ENCODE results near the gene AFG1L. TPM values are rescaled to one million over a fixed set of nuclear protein-coding genes. Genes with fewer than 3 reads are reported as not detected.

AFG1L gene
- total and polyA plus RNA-seq, 7 donors = 2.4 to 10.4 (median 5.4) TPM

GRCh38 chr6:108507316-108507715 lies 212.5 kb downstream of the AFG1L start:
- H3K27me3 ChIP-seq (ENCODE audit: insufficient read depth in 3 of 3, low read length in 2 of 3) = no peaks in the 10 kb centered on the region
- H3K36me3 ChIP-seq (ENCODE audit: insufficient read depth in 1 of 2, low read depth in 1 of 2) = peaks cover 2% of the 10 kb centered on the region in 2 donors
- H3K4me1 ChIP-seq = no peaks in the 10 kb centered on the region
- WGBS, 3 donors = 93 to 96% (median 95%) methylated on average over 2 of the region's 2 CpGs
- DNase-seq (no peak), ATAC-seq (no peak)
- no peak overlapping the region for H3K27ac ChIP-seq
- no peak overlapping the region for H3K4me3 ChIP-seq
- TF ChIP-seq CTCF (IDR thresholded peaks at IDR 0.05) = no peak
- no peaks in the 10 kb centered on the region for H3K9me3 ChIP-seq
- intact Hi-C loops (cut with DNase I) = no loop called here

GRCh38 chr6:108510461-108511319 lies 215.8 kb downstream of the AFG1L start:
- Histone ChIP-seq H3K27ac (no peak overlapping the region), H3K9me3 (no peaks in the 10 kb centered on the region), H3K4me3 (no peak overlapping the region), H3K4me1 (no peaks in the 10 kb centered on the region), H3K36me3 (ENCODE audit: insufficient read depth in 1 of 2, low read depth in 1 of 2) (peaks cover 4 to 6% of the 10 kb centered on the region in 2 donors), H3K27me3 (ENCODE audit: insufficient read depth in 3 of 3, low read length in 2 of 3) (no peaks in the 10 kb centered on the region)
- DNase-seq (no peak), ATAC-seq (no peak)
- intact Hi-C loops (cut with DNase I) = no loop called here
- TF ChIP-seq CTCF (IDR thresholded peaks at IDR 0.05) = no peak
- WGBS, 3 donors = 77 to 86% (median 82%) methylated on average over 5 of the region's 5 CpGs

- ATAC-seq (no peak), DNase-seq (no peak)
- Histone ChIP-seq H3K36me3 (ENCODE audit: insufficient read depth in 1 of 2, low read depth in 1 of 2) (peaks cover 0 to 33% of the 10 kb centered on the region in 2 donors), H3K27me3 (ENCODE audit: insufficient read depth in 3 of 3, low read length in 2 of 3) (no peaks in the 10 kb centered on the region), H3K4me1 (no peaks in the 10 kb centered on the region), H3K9me3 (no peaks in the 10 kb centered on the region), H3K4me3 (no peak overlapping the region), H3K27ac (no peak overlapping the region)
- WGBS, 3 donors = 82 to 83% (median 83%) methylated on average over 5 of the region's 5 CpGs
- intact Hi-C loops (cut with DNase I) = no loop called here
- TF ChIP-seq CTCF (IDR thresholded peaks at IDR 0.05) = no peak
Measured at GRCh38 chr6:108518714-108519576, 224.1 kb downstream of the AFG1L start.

- 88 to 89% (median 89%) methylated on average over 1 of the region's 1 CpG for whole genome bisulfite sequencing, 3 donors
- Histone ChIP-seq H3K4me1 (no peaks in the 10 kb centered on the region), H3K27me3 (ENCODE audit: insufficient read depth in 3 of 3, low read length in 2 of 3) (no peaks in the 10 kb centered on the region), H3K4me3 (no peak overlapping the region), H3K36me3 (ENCODE audit: insufficient read depth in 1 of 2, low read depth in 1 of 2) (peaks cover 0 to 33% of the 10 kb centered on the region in 2 donors), H3K27ac (no peak overlapping the region), H3K9me3 (no peaks in the 10 kb centered on the region)
- intact Hi-C loops (cut with DNase I) = loop anchor here in 1 of 2 donors (10.0 kb wide), 2 partner anchors 407 to 537 kb away; no protein-coding TSS in a partner anchor
- DNase-seq (no peak), ATAC-seq (no peak)
- no peak for TF ChIP-seq CTCF (IDR thresholded peaks at IDR 0.05)
Measured at GRCh38 chr6:108521616-108522107, 226.8 kb downstream of the AFG1L start.
